ENCODE results near the gene HLTF. TPM values are rescaled to one million over a fixed set of nuclear protein-coding genes. Genes with fewer than 3 reads are reported as not detected.

The HLTF gene
- total RNA-seq, 2 donors from 2014 or later = 12.3 to 16.4 TPM

GRCh38 chr3:149019580-149019979 lies 66.8 kb downstream of the HLTF start:
- no peak for TF ChIP-seq CTCF (IDR thresholded peaks at IDR 0.05)
- Histone ChIP-seq H3K4me3 (no peak overlapping the region), H3K27ac (no peak overlapping the region), H3K27me3 (no peaks in the 10 kb centered on the region), H3K9me3 (no peaks in the 10 kb centered on the region), H3K9ac (ENCODE audit: low read depth in 2 of 2, low read length in 2 of 2) (no peak overlapping the region), H3K4me1 (no peaks in the 10 kb centered on the region), H3K36me3 (no peaks in the 10 kb centered on the region)
- DNase-seq = no peak
- intact Hi-C loops (cut with DNase I) = no loop called here

- H3K36me3 ChIP-seq = no peaks in the 10 kb centered on the region
- no peaks in the 10 kb centered on the region for H3K27me3 ChIP-seq
- intact Hi-C loops (cut with DNase I) = no loop called here
- no peaks in the 10 kb centered on the region for H3K4me1 ChIP-seq
- H3K27ac ChIP-seq = no peak overlapping the region
- no peaks in the 10 kb centered on the region for H3K9me3 ChIP-seq
- no peak overlapping the region for H3K9ac ChIP-seq (ENCODE audit: low read depth in 2 of 2, low read length in 2 of 2)
- DNase-seq = no peak
- no peak overlapping the region for H3K4me3 ChIP-seq
- TF ChIP-seq CTCF (IDR thresholded peaks at IDR 0.05) = no peak
Measured at GRCh38 chr3:149018247-149018646, 68.1 kb downstream of the HLTF start.

GRCh38 chr3:149016669-149017541 lies 69.4 kb downstream of the HLTF start:
- Histone ChIP-seq H3K4me1 (no peaks in the 10 kb centered on the region), H3K4me3 (no peak overlapping the region), H3K36me3 (no peaks in the 10 kb centered on the region), H3K9ac (ENCODE audit: low read depth in 2 of 2, low read length in 2 of 2) (no peak overlapping the region), H3K27ac (no peak overlapping the region), H3K27me3 (no peaks in the 10 kb centered on the region), H3K9me3 (no peaks in the 10 kb centered on the region)
- no peak for DNase-seq
- no peak for TF ChIP-seq CTCF (IDR thresholded peaks at IDR 0.05)
- intact Hi-C loops (cut with DNase I) = no loop called here

- no peaks in the 10 kb centered on the region for H3K27me3 ChIP-seq
- H3K9ac ChIP-seq (ENCODE audit: low read depth in 2 of 2, low read length in 2 of 2) = no peak overlapping the region
- no peaks in the 10 kb centered on the region for H3K9me3 ChIP-seq
- H3K4me1 ChIP-seq = no peaks in the 10 kb centered on the region
- DNase-seq = no peak
- H3K36me3 ChIP-seq = no peaks in the 10 kb centered on the region
- no peak for TF ChIP-seq CTCF (IDR thresholded peaks at IDR 0.05)
- no peak overlapping the region for H3K27ac ChIP-seq
- intact Hi-C loops (cut with DNase I) = no loop called here
- no peak overlapping the region for H3K4me3 ChIP-seq
Measured at GRCh38 chr3:149016242-149016641, 70.1 kb downstream of the HLTF start.

- H3K27ac ChIP-seq = no peak overlapping the region
- no peak for DNase-seq
- no peaks in the 10 kb centered on the region for H3K4me1 ChIP-seq
- TF ChIP-seq CTCF (IDR thresholded peaks at IDR 0.05) = no peak
- H3K9me3 ChIP-seq = no peaks in the 10 kb centered on the region
- intact Hi-C loops (cut with DNase I) = no loop called here
- H3K27me3 ChIP-seq = no peaks in the 10 kb centered on the region
- no peak overlapping the region for H3K9ac ChIP-seq (ENCODE audit: low read depth in 2 of 2, low read length in 2 of 2)
- no peak overlapping the region for H3K4me3 ChIP-seq
- no peaks in the 10 kb centered on the region for H3K36me3 ChIP-seq
Measured at GRCh38 chr3:149015393-149015792, 70.9 kb downstream of the HLTF start.
